Erythroblast (primary cell): ENCODE measurements around the gene C3orf22.

ENCODE experiments used
- GATA1 ChIP-seq: IDR thresholded peaks from 2 replicates; pipeline ENCODE4 v1.6.1; 2011; ENCODE audit warnings: low read depth, mild to moderate bottlenecking, control low read depth, low read length, moderate library complexity
- POLR2A ChIP-seq: IDR thresholded peaks from 2 replicates; pipeline ENCODE4 v1.6.1; 2011; ENCODE audit warnings: mild to moderate bottlenecking, low read length

DNA sequence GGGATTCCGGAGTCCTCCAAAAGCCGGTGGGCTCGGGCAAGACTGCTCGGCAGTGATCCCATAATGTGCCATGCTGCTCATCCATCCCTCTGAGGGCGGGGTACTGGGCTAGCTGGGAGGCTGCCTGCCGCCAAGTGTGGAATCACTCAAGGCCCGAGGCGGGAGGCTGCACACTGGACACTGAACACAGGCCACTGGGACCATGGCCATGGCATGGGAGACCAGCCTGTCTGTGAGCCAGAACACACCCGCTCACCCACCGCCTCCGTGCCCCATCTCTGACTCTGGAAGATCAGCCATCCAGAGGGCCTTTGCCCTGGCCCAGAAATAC is 1.4 kb downstream of the C3orf22 start:
- TF ChIP-seq POLR2A (no peak), GATA1 (no peak)
